HepG2 (cell line): Measurements from ENCODE around the gene SQSTM1.

Experiments used
- HDAC6 ChIP-seq: fragments of 200-600 bp; sonication (generic); IDR thresholded peaks from 2 replicates; pipeline ENCODE4 v1.7.0; 2017; ENCODE audit warnings: mild to moderate bottlenecking, antibody characterized with exemption, low read length, low read depth
- ZSCAN29 ChIP-seq: sonication (generic); formaldehyde crosslinking; conservative IDR thresholded peaks from 2 replicates; pipeline ENCODE4 v1.4.0; 2020; ENCODE audit warnings: mild to moderate bottlenecking, missing genetic modification reagents
- TF ChIP-seq, protein P1 (sequence below): sonication (generic); formaldehyde crosslinking; IDR thresholded peaks from 2 replicates; pipeline ENCODE4 v1.5.1; 2020; ENCODE audit warnings: missing genetic modification reagents, mild to moderate bottlenecking, borderline replicate concordance

DNA sequence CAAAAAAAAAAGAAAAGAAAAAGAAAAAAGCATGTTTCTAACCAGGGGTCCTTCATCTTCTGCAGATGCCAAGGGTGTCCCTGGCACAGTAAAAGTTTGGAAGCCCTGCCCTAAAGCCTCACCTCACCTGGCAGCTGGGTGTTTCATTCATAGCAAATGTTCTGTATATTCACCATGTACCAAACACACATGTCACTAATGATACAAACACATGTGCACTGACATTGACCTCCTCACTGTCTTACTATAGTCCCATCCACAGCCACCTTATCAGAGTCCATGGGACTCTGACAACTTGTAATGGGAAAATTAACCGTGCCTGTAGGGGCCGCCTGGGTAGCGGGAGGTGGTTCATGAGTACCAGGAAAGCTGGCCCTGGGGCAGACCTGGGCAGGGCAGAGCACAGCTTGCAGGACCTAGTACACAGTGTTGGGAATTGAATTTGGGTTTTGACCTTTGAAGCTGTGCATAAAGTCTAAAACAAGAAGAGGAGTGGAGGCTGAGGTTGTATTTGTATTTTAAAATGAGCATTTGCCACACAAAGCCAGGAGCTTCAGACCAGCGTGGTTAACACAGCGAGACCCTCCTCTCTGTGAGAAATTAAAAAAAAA lies 7.6 kb upstream of the SQSTM1 start:
- TF ChIP-seq ZSCAN29 (CRISPR knock-in tag) (no peak), HDAC6 (no peak)
- TF ChIP-seq, protein P1, sequence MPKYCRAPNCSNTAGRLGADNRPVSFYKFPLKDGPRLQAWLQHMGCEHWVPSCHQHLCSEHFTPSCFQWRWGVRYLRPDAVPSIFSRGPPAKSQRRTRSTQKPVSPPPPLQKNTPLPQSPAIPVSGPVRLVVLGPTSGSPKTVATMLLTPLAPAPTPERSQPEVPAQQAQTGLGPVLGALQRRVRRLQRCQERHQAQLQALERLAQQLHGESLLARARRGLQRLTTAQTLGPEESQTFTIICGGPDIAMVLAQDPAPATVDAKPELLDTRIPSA = no peak
